Stimulated activated CD8-positive, alpha-beta memory T cell treated with anti-CD3 and anti-CD28 coated beads, Interleukin-12 subunit alpha, Interleukin-12 subunit beta, amount 100 ng/mL, for 1 hour (primary cell): ENCODE data around the gene ECM2.

Experiments
- DNase-seq: peaks from one replicate; pipeline ENCODE4 v3.0.0-alpha.2; 2020; ENCODE audit warnings: low read depth

Gene ECM2

DNA sequence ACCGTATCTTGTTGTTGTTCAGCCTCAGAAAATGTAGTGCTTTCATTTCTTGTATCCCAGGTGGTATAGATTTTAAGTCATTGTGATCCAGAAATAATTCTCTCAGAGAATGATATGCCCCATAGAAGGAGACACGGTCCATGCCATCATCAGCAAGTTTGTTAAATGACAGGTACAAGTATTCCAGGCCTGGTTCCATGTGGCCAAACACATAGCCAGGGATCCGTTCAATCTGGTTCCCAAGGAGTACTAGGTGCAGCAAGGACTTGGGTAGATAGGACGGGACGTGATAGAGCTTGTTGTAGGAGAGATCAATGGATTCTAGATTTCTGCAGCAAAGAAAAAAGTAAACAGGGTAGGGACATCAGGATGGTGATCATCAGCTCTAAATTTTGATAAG is 35.1 kb downstream of the ECM2 start:
- DNase-seq: no peak

- DNase-seq: no peak
These were observed 36.1 kb downstream of the ECM2 start for GRCh38 chr9:92499701-92500100.

GRCh38 chr9:92496396-92497176 is 39.2 kb downstream of the ECM2 start:
- no peak for DNase-seq

DNA sequence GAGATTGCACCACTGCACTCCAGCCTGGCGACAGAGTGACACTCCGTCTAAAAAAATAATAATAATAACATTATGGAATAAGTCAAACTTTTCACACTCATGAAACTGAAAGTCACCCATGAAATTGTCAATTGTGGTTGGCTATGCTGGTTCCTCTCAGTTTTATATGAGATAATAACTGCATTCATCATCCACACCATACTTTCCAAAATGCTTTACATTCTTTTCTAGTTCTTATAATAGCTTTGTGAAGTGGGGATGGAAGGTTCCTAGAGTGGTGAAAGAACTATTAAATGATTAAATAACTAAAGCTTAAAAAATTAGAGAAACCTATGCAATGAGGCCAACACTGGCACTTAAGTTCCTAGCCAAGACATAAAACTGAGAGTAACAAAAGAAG is 40.9 kb downstream of the ECM2 start:
- no peak for DNase-seq

GRCh38 chr9:92493749-92494387 is 41.9 kb downstream of the ECM2 start:
- DNase-seq: no peak

- no peak for DNase-seq
These were observed 42.9 kb downstream of the ECM2 start for GRCh38 chr9:92492781-92493401.

- DNase-seq: no peak
These were observed 46.9 kb downstream of the ECM2 start for GRCh38 chr9:92488681-92489550.

- no peak for DNase-seq
These were observed 49.4 kb downstream of the ECM2 start for GRCh38 chr9:92486371-92486770.

GRCh38 chr9:92484563-92484962 is 51.2 kb downstream of the ECM2 start:
- no peak for DNase-seq

DNA sequence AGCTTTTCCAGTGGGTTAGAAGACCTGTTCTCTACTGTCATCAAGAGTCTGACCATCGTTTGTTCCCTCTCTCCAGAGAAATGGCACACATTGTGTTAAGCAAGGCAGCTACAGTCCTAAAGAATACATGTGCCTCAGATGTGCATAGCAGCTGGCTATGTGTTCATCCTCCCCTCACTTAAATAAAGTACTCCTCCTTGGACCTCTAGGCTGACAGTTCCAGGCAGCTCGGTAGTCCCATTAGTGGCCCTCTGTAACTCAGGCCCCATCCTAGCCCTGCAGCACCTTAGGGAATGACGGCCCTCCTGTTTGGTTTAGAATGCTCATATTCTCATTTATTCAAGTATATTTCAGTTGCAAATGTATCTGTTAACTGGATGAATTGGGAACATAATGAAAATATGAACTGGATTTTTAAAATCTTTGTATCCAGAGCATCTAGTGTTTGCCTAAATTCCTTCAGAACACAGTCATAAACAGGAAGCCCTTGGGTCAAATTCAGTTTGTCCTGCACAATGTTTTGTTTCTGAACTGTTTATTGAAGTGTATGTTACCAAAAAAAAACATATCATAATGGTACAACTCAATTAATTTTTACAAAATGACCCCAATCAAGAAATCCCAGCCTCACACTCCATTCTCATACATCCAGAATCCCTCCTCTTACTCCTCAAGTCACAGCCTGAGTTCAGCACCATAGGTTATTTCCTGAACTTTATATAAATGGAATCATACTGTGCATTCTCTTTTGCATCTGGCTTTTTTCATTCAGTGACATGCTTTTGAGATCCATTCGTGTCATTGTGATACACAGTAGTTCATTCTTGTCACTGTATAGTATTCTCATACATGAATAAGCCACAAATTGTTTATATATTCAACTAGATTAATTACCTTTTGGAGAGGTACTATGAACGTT is 51.9 kb downstream of the ECM2 start:
- DNase-seq: no peak

- no peak for DNase-seq
These were observed 53.0 kb downstream of the ECM2 start for GRCh38 chr9:92482805-92483204.

DNA sequence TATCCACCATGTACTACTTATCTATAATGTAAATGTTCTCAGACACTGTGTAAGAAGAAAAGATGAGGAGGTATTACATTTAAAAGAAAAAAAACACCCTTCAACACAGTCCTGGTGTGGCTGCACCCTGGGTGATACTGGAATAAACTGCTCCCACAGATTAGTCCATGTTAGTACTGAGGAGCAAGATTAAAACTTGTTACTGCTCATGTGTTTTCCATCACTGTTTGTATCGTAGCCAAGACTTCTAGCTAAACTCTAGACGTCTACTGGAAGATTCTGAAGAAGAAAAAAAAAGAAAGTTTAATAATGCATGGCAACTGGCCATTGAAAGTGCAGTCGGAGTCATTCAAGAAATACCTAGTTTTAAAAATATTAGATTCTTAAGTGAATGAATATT is 53.5 kb downstream of the ECM2 start, which contains the start of gene ASPN:
Gene ASPN (minus strand): TSS at position 178 of the 400 bp plus-strand sequence.
- DNase-seq: no peak

- DNase-seq: no peak
These were observed 54.7 kb downstream of the ECM2 start for GRCh38 chr9:92480986-92481633.

GRCh38 chr9:92480291-92480771 is 55.5 kb downstream of the ECM2 start:
- no peak for DNase-seq

DNA sequence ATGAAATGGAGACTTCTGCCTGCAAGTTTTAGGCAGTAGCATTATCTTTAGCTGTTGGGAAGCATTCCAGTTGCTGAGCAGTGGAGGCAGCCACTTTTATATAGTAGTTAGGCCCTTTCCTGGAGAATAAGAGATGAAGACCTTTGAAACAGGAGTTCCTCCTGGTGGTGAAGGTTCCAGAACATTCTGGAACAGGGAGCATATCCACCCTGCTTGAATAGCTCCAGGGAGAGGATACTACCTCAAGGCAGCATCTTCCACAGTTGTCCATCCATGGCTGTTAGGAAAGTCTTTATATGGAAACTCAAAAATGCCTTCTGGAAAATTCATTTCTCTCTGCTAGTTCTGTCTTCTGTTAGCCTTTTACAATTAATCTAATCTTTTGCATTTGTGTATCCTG is 56.4 kb downstream of the ECM2 start:
- no peak for DNase-seq

DNA sequence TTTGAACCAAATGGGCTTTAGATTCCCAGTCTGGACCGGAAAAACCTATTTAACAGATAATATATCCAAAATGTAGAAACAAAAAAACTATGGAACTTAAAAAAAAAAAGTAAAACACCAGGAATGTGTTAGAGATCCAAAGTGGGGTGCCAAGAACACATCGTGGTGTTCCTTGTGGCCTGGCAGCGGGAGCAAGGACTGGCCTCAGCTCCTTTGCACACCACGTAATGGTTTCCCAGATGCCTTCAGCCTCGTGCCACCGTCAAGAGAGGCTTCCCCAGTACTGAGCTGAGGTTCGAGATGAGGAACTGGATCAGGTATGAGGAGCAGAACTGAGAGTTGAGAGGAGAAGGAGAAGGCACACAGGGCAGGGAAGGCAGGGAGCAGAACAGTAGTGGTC is 57.0 kb downstream of the ECM2 start:
- DNase-seq: no peak

- no peak for DNase-seq
These were observed 58.8 kb downstream of the ECM2 start for GRCh38 chr9:92476962-92477361.

GRCh38 chr9:92474587-92474986 is 61.2 kb downstream of the ECM2 start:
- DNase-seq: no peak

DNA sequence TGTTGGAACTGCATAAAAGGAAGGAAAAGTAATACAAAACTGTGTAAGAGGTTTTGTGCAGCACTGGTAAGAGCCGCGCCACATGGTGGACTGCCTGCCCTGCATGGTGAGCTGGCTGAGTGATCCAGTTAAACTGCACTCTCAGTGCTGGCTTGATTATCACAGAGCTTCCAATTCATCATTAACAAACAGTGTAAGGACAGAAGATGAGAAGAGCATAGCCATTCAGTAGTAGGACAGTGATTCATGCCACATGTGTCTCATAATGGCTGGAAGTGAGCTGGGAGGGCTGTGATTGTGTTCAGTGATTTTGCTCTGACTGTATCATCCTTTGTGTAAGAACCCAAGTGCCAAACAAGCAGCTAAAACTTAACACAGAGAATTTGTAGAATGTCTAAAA is 67.6 kb downstream of the ECM2 start:
- DNase-seq: no peak

GRCh38 chr9:92467511-92467910 is 68.3 kb downstream of the ECM2 start:
- no peak for DNase-seq

DNA sequence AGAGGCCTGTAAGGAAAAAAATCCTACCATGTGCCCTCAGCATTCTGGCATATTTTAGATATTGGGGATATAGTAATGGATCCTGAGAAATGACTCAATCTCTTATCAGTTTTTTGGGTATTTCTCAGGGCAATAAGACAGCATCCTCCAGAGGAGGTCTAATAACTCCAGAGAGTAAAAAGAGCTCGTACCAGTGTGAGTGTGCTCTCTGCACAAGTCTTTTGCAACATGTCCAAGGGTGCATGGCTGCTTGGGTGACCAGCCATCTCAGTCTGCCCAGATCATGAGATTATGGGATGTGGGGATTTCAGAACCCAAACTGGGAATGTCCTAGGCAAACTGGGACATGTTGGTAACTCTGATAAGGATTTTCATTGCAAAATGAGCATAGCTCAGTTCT is 68.7 kb downstream of the ECM2 start:
- no peak for DNase-seq
